GM12878 (cell line): ENCODE data around the gene ECSIT. TPM values are rescaled to one million over a fixed set of nuclear protein-coding genes. Genes with fewer than 3 reads are reported as not detected.

Experiments
- ATAC-seq: fragments of 200-7000 bp; cut with Tn5 transposase; 3 replicates; pipeline ENCODE4 v1.9.1; 2020; ENCODE audit warnings: mild to moderate bottlenecking, moderate library complexity
- BruUV-seq: library from RNA; stranded (reverse); fragments of 400-500 nt; replicated peaks from 2 replicates; lab custom pipeline; 2021; lab: Mats Ljungman, UMichigan
- CTCF ChIA-PET: fragments of 300-600 bp; sonication (Branson Sonifier 250); formaldehyde crosslinking; extraction: SDS; loops from one replicate; lab custom pipeline; 2021; ENCODE audit warnings: inconsistent platforms; lab: Yijun Ruan, JAX
- POLR2A ChIA-PET: fragments of 350-600 bp; formaldehyde crosslinking; extraction: SDS; loops from one replicate; lab custom pipeline; 2021; ENCODE audit warnings: inconsistent platforms; lab: Charles Lee
- RAD21 ChIA-PET: fragments of 300-600 bp; sonication (Branson Sonifier 250); formaldehyde crosslinking; loops from one replicate; lab custom pipeline; 2023; ENCODE audit warnings: antibody characterized with exemption; ENCODE audit not compliant: unreplicated experiment; lab: Charles Lee
- SMC1A ChIA-PET: fragments of 300-600 bp; sonication (Branson Sonifier 250); formaldehyde crosslinking; loops from one replicate; lab custom pipeline; 2023; ENCODE audit not compliant: unreplicated experiment, uncharacterized antibody; lab: Charles Lee
- DNase-seq: peaks from one replicate; pipeline ENCODE4 v3.0.0-alpha.2; 2011; ENCODE audit warnings: low read depth, low spot score
- FAIRE-seq: peaks from 3 replicates; lab custom pipeline; 2011; peaks lifted over from hg19 to GRCh38; lab: Jason Lieb, UNC
- H2AFZ ChIP-seq: 2 replicates; pipeline ENCODE4 v1.6.0; 2011; ENCODE audit warnings: low read depth, low read length, control low read depth; ENCODE audit not compliant: control insufficient read depth
- H3K27ac ChIP-seq: 2 replicates; pipeline ENCODE4 v1.5.1; 2011; ENCODE audit warnings: control low read depth; ENCODE audit not compliant: control insufficient read depth, insufficient read depth
- H3K27me3 ChIP-seq, 2 experiments: replicated peaks in 1 of 2; 2 replicates each; pipeline versions ENCODE4 v1.6.0 to v1.6.1; 2011; ENCODE audit warnings: low read length in 1 of 2; ENCODE audit not compliant: control insufficient read depth in 2 of 2, insufficient read depth in 2 of 2
- H3K36me3 ChIP-seq, 2 experiments: 2 replicates each; pipeline ENCODE4 v1.5.1; 2011; ENCODE audit warnings: low read length in 1 of 2; ENCODE audit not compliant: control insufficient read depth in 2 of 2, insufficient read depth in 2 of 2
- H3K4me1 ChIP-seq: 2 replicates; pipeline ENCODE4 v1.6.1; 2011; ENCODE audit warnings: mild to moderate bottlenecking, low read length, moderate library complexity, mixed read lengths; ENCODE audit not compliant: control insufficient read depth, insufficient read depth
- H3K4me2 ChIP-seq: 2 replicates; pipeline ENCODE4 v1.6.0; 2011; ENCODE audit warnings: control low read depth; ENCODE audit not compliant: control insufficient read depth, insufficient read depth
- H3K4me3 ChIP-seq: fragments of 200-600 bp; sonication (generic); 2 replicates; pipeline ENCODE4 v1.5.1; 2016
- H3K79me2 ChIP-seq: 2 replicates; pipeline ENCODE4 v1.6.0; 2011; ENCODE audit warnings: low read length; ENCODE audit not compliant: control insufficient read depth, insufficient read depth
- H3K9ac ChIP-seq: 2 replicates; pipeline ENCODE4 v1.8.0; 2011; ENCODE audit warnings: low read length, control low read depth, mixed read lengths; ENCODE audit not compliant: control insufficient read depth, insufficient read depth
- H3K9me3 ChIP-seq: replicated peaks from 3 replicates; pipeline ENCODE4 v1.5.1; 2011; ENCODE audit warnings: mild to moderate bottlenecking, low read length; ENCODE audit not compliant: control insufficient read depth, insufficient read depth
- H4K20me1 ChIP-seq: 2 replicates; pipeline ENCODE4 v1.6.0; 2011; ENCODE audit not compliant: control insufficient read depth, insufficient read depth
- DPF2 ChIP-seq: fragments of 450-650 bp; IDR thresholded peaks from 2 replicates; pipeline ENCODE4 v1.6.1; 2017; ENCODE audit warnings: mild to moderate bottlenecking
- EGR1 ChIP-seq, 2 experiments: IDR thresholded peaks; 1 replicate in 1 of 2; 2 replicates in 1 of 2; pipeline ENCODE4 v1.6.1; 2011 to 2012; ENCODE audit warnings: low read depth in 2 of 2, low read length in 2 of 2, borderline replicate concordance in 1 of 2, mild to moderate bottlenecking in 1 of 2, moderate library complexity in 1 of 2
- ETV6 ChIP-seq, 2 experiments: fragments of 450-650 bp in 1 of 2; IDR thresholded peaks in 1 of 2; conservative IDR thresholded peaks in 1 of 2; 2 replicates each; pipeline ENCODE4 v1.6.1; 2014; ENCODE audit warnings: antibody characterized with exemption in 1 of 2, borderline replicate concordance in 1 of 2, low read depth in 1 of 2, mild to moderate bottlenecking in 1 of 2, moderate library complexity in 1 of 2
- HCFC1 ChIP-seq: fragments of 150-350 bp; IDR thresholded peaks from 2 replicates; pipeline ENCODE4 v1.6.1; 2014; ENCODE audit warnings: low read length
- MYC ChIP-seq: IDR thresholded peaks from 2 replicates; pipeline ENCODE4 v1.6.1; 2011; ENCODE audit warnings: mild to moderate bottlenecking, low read length, moderate library complexity, inconsistent platforms; ENCODE audit not compliant: insufficient read depth, insufficient replicate concordance, insufficient read length, severe bottlenecking
- PAX8 ChIP-seq: fragments of 450-650 bp; IDR thresholded peaks from 2 replicates; pipeline ENCODE4 v1.6.1; 2017; ENCODE audit warnings: mild to moderate bottlenecking, moderate library complexity
- RAD51 ChIP-seq: fragments of 450-650 bp; IDR thresholded peaks from 2 replicates; pipeline ENCODE4 v1.6.1; 2016; ENCODE audit warnings: moderate library complexity, mild to moderate bottlenecking, inconsistent platforms
- SKIL ChIP-seq: fragments of 450-650 bp; IDR thresholded peaks from 2 replicates; pipeline ENCODE4 v1.6.1; 2017; ENCODE audit warnings: mild to moderate bottlenecking, low read depth, inconsistent platforms; ENCODE audit not compliant: poor library complexity, severe bottlenecking
- SPI1 ChIP-seq: IDR thresholded peaks from 2 replicates; pipeline ENCODE4 v1.6.1; 2011; ENCODE audit warnings: low read depth, mild to moderate bottlenecking, low read length, moderate library complexity, borderline replicate concordance; ENCODE audit not compliant: insufficient read depth
- STAT1 ChIP-seq: fragments of 450-650 bp; conservative IDR thresholded peaks from 2 replicates; pipeline ENCODE4 v1.6.1; 2014; ENCODE audit warnings: antibody characterized with exemption, mild to moderate bottlenecking
- SUZ12 ChIP-seq: fragments of 200-600 bp; sonication (generic); IDR thresholded peaks from one replicate; pipeline ENCODE4 v1.6.1; 2018; ENCODE audit warnings: antibody characterized with exemption, mild to moderate bottlenecking; ENCODE audit not compliant: unreplicated experiment
- YBX1 ChIP-seq: fragments of 450-650 bp; IDR thresholded peaks from 2 replicates; pipeline ENCODE4 v1.6.1; 2016; ENCODE audit warnings: antibody characterized with exemption
- WGBS: methylation state at CpG from one replicate; pipeline ENCODE4 v1.1.6; 2016; ENCODE audit warnings: low lambda C conversion rate; ENCODE audit not compliant: insufficient replicate concordance, insufficient coverage; ENCODE audit errors: missing lambda C conversion rate; 5-methylcytosine and 5-hydroxymethylcytosine counted together
- in situ Hi-C: fragments of 300-500 bp; cut with MboI; formaldehyde crosslinking; loops from 9 replicates; pipeline ENCODE4 v1.14.3; 2018; ENCODE audit warnings: mixed read lengths
- intact Hi-C: fragments of 100-400 bp; cut with micrococcal nuclease; formaldehyde crosslinking; loops from one replicate; pipeline ENCODE4 v1.14.2; 2022; ENCODE audit not compliant: unreplicated experiment
- polyA plus RNA-seq, 11 experiments: library from polyadenylated mRNA; depleted of rRNA in 4 of 11; unstranded in 6 of 11; stranded (reverse) in 5 of 11; fragments of >200 nt; fragmentation: Nextera tagmentation in 4 of 11; fragmentation: Illumina TruSeq in 1 of 11; extraction: Ambion mirVana in 4 of 11; extraction: Trizol in 1 of 11; gene quantifications; 1 replicate in 1 of 11; 2 replicates in 10 of 11; pipeline versions ENCODE4 v1.2.1 to v1.2.3, GENCODE V29; 2011 to 2016; ENCODE audit warnings: inconsistent platforms in 2 of 11, missing spikeins in 2 of 11, low read depth in 1 of 11
- total RNA-seq, 4 experiments: library from RNA; depleted of rRNA in 3 of 4; stranded (reverse); fragments of >200 nt in 3 of 4; fragmentation: Illumina TruSeq in 1 of 4; extraction: Trizol in 1 of 4; gene quantifications; 2 replicates each; pipeline versions ENCODE4 v1.2.1 to v1.2.3, GENCODE V29; 2013 to 2021
- TF ChIP-seq, protein P1 (sequence below): fragments of 450-650 bp; formaldehyde crosslinking; IDR thresholded peaks from 2 replicates; pipeline ENCODE4 v1.4.0; 2020; ENCODE audit warnings: mild to moderate bottlenecking, moderate library complexity
- TF ChIP-seq, protein P2 (sequence below): fragments of 450-650 bp; IDR thresholded peaks from 2 replicates; pipeline ENCODE4 v1.6.1; 2017; ENCODE audit warnings: mild to moderate bottlenecking

ECSIT gene
- total and polyA plus RNA-seq, 10 of the 15 experiments (the other 5 are each of a cell fraction or from before 2014, with no cell fraction given): 1.0 to 59.6 (median 41.3) TPM

- POLR2A ChIA-PET: no interaction called here
- H3K9ac ChIP-seq: peak within 1 kb of the TSS; percentile 78
- intact Hi-C loops (loop anchor here (1.0 kb wide), 2 partner anchors 24 to 70 kb away; partner anchors contain the start of genes ECSIT, ODAD3 and PRKCSH), in situ Hi-C loops (no loop called here)
- H3K27ac ChIP-seq: peak within 1 kb of the TSS; percentile 70
- DNase-seq (peak; percentile 70), FAIRE-seq (peak; percentile 89), ATAC-seq (peak; percentile 73)
- H4K20me1 ChIP-seq: no peaks in the 10 kb centered on the region
- CTCF ChIA-PET: no interaction called here
- H3K79me2 ChIP-seq: peaks cover 4% of the 10 kb centered on the region
- no peaks in the 10 kb centered on the region for H3K9me3 ChIP-seq
- no peaks in the 10 kb centered on the region; a peak in 1 of 4 replicates for H3K36me3 ChIP-seq
- H3K4me1 ChIP-seq: no peaks in the 10 kb centered on the region
- peak within 1 kb of the TSS; percentile 71 for H2AFZ ChIP-seq
- H3K27me3 ChIP-seq: no peaks in the 10 kb centered on the region
- under 1% methylated on average over 36 of the region's 65 CpGs for WGBS
- peak within 1 kb of the TSS; percentile 90 for H3K4me2 ChIP-seq
- RAD21 ChIA-PET: interaction anchor here (0.7 kb wide), 1 partner anchor 128 kb away, joined by 3 read pairs; no protein-coding TSS in a partner anchor
- SMC1A ChIA-PET: no interaction called here
- peak within 1 kb of the TSS; percentile 83 for H3K4me3 ChIP-seq
- no TSS peak for BruUV-seq
- TF ChIP-seq, protein P1, sequence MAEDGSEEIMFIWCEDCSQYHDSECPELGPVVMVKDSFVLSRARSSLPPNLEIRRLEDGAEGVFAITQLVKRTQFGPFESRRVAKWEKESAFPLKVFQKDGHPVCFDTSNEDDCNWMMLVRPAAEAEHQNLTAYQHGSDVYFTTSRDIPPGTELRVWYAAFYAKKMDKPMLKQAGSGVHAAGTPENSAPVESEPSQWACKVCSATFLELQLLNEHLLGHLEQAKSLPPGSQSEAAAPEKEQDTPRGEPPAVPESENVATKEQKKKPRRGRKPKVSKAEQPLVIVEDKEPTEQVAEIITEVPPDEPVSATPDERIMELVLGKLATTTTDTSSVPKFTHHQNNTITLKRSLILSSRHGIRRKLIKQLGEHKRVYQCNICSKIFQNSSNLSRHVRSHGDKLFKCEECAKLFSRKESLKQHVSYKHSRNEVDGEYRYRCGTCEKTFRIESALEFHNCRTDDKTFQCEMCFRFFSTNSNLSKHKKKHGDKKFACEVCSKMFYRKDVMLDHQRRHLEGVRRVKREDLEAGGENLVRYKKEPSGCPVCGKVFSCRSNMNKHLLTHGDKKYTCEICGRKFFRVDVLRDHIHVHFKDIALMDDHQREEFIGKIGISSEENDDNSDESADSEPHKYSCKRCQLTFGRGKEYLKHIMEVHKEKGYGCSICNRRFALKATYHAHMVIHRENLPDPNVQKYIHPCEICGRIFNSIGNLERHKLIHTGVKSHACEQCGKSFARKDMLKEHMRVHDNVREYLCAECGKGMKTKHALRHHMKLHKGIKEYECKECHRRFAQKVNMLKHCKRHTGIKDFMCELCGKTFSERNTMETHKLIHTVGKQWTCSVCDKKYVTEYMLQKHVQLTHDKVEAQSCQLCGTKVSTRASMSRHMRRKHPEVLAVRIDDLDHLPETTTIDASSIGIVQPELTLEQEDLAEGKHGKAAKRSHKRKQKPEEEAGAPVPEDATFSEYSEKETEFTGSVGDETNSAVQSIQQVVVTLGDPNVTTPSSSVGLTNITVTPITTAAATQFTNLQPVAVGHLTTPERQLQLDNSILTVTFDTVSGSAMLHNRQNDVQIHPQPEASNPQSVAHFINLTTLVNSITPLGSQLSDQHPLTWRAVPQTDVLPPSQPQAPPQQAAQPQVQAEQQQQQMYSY (CRISPR knock-in tag): no peak
- TF ChIP-seq EGR1 (IDR thresholded peaks at IDR 0.05; ENCODE audit: borderline replicate concordance in 1 of 2, low read depth in 2 of 2, low read length in 2 of 2) (peak in 1 of 2 experiments; percentile 76; a peak in 1 of 3 replicates), SKIL (no peak), PAX8 (no peak), YBX1 (no peak), STAT1 (no peak), SPI1 (no peak), SUZ12 (no peak), MYC (peak; percentile 69), RAD51 (no peak), ETV6 (conservative IDR thresholded peaks at IDR 0.05 in 1 of 2, IDR thresholded peaks at IDR 0.05 in 1 of 2; ENCODE audit: borderline replicate concordance in 1 of 2, low read depth in 1 of 2) (no peak), HCFC1 (peak; percentile 87), DPF2 (peak; percentile 70)
- TF ChIP-seq, protein P2, sequence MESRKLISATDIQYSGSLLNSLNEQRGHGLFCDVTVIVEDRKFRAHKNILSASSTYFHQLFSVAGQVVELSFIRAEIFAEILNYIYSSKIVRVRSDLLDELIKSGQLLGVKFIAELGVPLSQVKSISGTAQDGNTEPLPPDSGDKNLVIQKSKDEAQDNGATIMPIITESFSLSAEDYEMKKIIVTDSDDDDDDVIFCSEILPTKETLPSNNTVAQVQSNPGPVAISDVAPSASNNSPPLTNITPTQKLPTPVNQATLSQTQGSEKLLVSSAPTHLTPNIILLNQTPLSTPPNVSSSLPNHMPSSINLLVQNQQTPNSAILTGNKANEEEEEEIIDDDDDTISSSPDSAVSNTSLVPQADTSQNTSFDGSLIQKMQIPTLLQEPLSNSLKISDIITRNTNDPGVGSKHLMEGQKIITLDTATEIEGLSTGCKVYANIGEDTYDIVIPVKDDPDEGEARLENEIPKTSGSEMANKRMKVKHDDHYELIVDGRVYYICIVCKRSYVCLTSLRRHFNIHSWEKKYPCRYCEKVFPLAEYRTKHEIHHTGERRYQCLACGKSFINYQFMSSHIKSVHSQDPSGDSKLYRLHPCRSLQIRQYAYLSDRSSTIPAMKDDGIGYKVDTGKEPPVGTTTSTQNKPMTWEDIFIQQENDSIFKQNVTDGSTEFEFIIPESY: no peak
These were observed 23.3 kb downstream of the ECSIT start, which contains the start of gene ZNF653 for GRCh38 chr19:11505504-11506100. TSS of gene ZNF653 (minus strand) at chr19:11505839. CDS start at chr19:11505786, 53 bp downstream.
